ENCODE measurements around the gene YY1. TPM values are rescaled to one million over a fixed set of nuclear protein-coding genes. Genes with fewer than 3 reads are reported as not detected.
A peak's percentile ranks its signal among the peaks of the same experiment; 100 is the strongest.
"Not testable (repeated sequence)": the region's sequence is repeated elsewhere in the genome, so short reads cannot be mapped to it uniquely, and the experiment has no call there.

The YY1 gene
- total RNA-seq, 1 donor from 2014 or later = 46.0 TPM

DNA sequence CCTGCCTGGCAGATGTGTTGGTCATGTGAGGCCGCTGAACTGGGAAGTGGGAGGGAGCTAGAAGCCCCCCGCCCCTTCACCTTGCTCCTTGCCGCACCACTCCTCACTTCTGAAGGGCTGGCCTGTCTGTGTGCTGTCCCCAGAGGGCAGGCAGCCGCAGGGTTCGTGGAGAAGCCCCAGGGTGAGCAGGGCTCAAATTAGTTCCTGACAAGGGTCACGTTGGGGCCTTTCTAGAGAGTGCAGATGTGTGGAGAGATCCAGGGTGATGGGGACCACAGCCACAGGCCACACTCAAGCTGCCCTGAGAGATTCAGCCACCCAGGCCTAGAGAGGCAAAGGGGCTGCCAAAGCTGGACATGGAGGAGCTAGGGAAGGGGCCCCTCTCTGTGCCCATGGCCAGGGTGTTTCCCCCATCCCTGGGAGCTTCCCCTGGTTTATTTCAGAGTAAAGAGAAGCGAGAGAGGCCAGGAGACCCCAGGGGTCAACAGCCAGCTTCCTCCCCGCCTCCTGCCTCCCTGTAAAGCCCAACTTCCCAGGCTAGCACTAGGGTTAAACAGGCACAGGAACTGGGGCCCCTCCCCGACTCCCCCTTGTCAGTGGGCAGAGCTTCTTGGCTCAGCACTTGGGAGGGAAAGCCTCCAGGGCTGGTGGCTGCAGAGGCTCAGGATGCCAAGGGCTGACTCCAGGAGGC is 51.1 kb downstream of the YY1 start:
- no peak for ATAC-seq
- intact Hi-C loops (cut with DNase I) = loop anchor here (5.0 kb wide), 1 partner anchor 87 kb away; the partner anchor contains the start of gene WDR25
- DNase-seq (ENCODE audit: missing footprints) = no peak

DNA sequence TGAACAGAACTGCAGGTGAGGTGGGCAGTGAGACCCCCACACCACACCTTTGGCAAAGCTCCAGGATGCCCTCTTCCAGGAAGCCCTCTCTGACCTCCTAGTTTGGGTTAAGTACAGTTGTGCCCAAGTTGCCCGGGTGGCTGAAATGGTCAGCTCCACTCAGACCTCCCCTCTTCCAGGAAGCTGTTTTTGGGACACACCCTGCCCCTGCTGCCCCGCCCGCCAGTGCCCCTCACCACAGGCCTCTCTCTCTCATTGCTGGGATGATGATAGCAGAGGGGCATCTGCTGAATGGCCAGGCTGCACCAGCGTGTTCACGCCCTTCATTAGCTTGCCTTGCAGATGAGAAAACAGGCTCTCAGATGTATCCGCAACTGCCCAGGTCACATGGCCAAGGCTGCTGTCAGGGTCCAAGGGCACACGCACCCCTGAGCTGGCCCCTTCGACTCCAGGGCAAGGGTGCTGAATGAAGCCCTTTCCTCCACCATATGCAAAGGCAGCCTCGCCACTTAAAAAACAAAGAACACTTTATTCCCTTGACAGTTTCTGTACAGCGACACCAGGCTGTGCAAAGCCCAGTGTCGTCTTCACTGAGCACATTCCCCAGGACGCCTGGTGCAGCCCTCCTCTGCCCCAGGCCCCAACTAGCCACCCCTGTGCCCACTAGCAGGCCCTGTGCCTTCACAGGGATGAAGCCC is 51.8 kb downstream of the YY1 start:
- ATAC-seq = no peak
- DNase-seq (ENCODE audit: missing footprints) = no peak
- intact Hi-C loops (cut with DNase I) = no loop called here

DNA sequence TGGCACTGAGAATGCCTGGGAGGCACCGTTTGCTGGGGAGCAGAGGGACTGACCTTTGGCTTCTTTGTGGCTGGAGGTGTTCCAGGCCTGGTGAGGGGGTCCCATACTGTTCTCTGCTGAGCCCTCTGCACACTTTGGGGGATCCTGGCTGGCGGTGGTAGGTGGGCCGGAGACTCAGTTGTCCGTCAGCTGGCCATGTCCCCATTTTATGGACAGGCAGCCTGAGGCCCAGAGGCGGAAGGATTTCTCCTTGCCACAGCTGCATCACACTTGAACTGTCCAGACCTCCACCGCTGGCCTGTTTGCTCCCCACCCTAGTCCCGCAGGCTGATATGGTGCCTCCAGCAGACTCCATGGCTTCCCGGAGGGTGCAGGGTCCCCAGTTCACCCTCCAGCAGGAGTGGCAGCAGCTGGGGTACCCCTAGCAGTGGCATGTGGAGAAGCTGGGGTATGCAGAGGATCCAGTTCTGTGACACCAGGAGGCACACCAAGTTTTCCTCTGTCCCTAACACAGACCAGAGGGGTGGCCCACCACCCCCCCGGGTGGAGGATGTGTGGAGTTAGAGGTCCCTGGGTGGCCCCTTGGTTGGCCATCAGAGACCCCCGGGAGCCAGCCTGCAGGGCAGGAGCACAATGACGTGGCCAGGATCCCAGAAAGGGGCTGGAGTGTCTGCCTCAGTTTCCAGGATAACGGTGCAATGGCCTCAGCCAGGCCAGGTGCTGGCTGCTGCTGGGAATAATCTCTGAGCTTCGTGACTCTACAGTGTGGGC is 52.5 kb downstream of the YY1 start:
- intact Hi-C loops (cut with DNase I) = no loop called here
- DNase-seq (ENCODE audit: missing footprints) = no peak

DNA sequence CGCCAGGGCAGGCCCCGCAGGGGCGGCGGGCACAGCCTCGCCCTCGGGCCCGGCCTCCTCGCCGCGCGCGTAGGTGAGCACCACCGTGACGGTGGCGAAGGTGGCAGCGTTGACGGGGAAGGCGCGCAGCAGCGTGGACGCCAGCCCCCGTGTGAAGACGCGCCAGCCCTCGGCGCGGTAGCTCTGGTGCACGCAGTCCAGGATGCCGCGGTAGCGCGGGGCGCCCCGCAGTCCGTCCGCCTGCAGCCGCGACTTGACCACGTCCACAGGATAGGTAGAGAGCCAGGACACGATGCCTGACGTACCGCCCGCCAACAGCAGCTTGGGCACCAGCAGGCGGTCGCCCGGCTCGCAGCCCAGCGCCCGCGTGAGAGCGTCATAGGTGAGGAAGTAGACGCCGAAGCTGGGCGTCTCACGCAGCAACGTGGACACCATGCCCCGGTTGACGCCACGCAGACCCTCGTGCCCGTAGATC is 53.4 kb downstream of the YY1 start:
- no peak for ATAC-seq
- intact Hi-C loops (cut with DNase I) = no loop called here
- no peak for DNase-seq (ENCODE audit: missing footprints)

More for the DNA sequence above, 52.5 kb downstream of the YY1 start:
- ATAC-seq = no peak

DNA sequence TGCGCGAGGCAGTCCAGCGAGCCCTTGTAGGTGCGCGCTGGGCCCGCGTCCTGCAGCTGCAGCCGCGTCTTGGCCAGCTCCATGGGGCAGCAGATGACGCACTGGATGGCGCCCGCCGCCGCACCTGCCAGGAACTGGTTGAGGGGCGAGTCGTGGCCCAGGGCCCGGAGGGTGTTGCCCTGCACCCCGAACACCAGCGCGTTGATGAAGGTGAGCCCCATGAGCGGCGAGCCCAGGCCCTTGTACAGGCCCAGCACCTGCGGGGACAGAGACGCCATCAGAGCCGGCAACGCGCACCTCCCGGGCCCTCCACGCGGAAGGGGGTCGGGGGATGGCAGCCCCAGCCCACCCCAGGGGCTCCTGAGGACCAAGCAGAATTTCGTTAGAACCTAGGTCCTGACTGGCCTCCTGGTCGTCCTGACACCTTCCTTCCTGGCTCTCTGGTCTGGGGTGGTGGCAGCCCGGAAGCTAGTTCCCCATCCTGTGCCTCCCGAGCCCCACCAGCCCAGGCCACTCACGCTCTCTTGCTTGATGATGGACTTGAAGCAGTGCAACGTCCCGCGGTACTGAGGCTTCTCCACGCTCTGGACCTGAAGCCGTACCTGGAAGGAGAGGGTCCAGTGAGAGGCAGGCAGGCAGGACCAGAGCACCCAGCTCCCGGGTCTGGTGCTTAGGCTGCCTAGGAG is 54.0 kb downstream of the YY1 start:
- intact Hi-C loops (cut with DNase I) = no loop called here
- ATAC-seq (no peak), DNase-seq (ENCODE audit: missing footprints) (no peak)

DNA sequence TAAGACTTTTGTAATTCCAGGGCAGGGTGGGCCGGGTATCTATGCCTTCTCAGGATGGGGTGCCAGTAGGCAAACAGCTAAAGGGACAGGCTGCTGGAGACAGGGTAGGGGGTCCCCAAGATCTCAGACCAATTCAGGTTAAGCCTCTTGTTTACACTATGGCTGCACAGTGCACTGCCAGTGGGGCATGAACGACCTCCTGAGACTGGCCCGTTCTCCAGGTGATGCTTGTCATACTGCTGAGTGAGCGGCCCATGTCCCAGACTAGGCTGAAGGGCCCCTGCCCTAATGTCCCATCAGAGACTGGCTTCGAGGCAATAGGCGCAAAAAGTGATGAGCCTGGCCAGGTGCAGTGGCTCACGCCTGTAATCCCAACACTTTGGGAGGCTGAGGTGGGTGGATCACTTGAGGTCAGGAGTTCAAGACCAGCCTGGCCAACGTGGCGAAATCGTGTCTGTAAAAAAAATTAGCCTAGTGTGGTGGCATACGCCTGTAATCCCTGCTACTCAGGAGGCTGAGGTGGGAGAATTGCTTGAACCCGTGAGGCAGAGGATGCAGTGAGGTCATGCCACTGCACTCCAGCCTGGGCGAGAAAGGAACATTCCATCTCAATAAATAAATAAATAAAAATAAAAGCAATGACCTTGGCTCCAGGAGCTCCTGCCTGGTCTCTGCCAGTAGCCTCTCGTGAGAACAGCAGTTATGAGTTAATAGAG is 54.7 kb downstream of the YY1 start:
- no peak for ATAC-seq
- DNase-seq (ENCODE audit: missing footprints) = no peak
- intact Hi-C loops (cut with DNase I) = no loop called here

DNA sequence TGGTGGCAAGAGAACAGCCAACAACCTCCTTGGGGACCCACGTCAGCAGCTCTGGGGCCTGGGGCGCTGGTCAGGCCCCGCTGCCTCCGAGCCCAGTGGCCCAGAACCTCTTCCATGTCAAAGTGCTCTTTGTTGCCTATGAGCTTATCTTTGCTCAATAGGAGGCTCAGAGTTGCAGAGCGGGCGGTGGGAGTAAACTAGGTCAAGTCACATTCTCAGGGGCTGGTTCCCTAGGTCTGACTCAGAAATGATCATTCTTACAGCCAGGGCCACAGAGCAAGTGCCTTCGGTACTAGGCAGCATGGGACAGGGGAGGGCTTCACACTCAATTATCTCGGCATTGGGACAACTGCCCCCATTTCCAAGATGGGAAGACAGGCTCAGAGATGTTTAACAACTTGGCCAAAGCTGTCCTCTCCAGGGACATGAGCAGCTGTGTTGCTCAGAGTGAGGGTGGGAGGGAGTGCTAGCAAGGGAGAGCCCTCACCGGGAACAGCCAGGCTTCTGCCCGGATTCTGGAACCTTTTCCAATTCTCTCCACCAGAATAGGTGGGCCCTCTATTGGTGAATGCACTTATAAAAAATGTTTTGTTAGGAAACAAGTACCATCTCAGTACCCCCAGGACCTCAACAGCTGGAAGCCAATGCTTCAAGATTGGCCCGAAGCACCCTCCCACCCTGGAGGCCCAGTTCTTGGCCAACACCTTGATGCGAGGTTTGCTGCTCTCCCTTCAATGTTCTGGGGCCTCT is 55.4 kb downstream of the YY1 start:
- intact Hi-C loops (cut with DNase I) = no loop called here
- ATAC-seq (peak; percentile 76), DNase-seq (ENCODE audit: missing footprints) (no peak)

DNA sequence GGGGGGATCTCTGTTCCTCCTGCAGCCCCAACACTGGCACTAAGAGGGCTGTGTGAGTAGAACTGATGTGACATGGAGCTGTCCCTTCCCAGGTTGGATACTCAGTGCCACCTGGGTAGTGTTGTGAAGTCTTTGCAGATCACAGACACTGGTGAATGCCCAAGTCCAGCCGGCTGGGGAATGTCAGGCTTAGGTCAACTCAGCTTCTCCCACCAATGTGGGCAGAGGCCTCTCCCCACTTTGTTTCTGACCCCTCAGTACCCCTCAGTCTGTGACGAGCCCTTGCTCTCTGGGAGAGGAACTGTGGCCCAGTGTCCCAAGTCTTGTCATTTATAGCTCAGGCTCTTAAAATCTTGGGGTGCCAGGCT is 56.0 kb downstream of the YY1 start:
- no peak for ATAC-seq

DNA sequence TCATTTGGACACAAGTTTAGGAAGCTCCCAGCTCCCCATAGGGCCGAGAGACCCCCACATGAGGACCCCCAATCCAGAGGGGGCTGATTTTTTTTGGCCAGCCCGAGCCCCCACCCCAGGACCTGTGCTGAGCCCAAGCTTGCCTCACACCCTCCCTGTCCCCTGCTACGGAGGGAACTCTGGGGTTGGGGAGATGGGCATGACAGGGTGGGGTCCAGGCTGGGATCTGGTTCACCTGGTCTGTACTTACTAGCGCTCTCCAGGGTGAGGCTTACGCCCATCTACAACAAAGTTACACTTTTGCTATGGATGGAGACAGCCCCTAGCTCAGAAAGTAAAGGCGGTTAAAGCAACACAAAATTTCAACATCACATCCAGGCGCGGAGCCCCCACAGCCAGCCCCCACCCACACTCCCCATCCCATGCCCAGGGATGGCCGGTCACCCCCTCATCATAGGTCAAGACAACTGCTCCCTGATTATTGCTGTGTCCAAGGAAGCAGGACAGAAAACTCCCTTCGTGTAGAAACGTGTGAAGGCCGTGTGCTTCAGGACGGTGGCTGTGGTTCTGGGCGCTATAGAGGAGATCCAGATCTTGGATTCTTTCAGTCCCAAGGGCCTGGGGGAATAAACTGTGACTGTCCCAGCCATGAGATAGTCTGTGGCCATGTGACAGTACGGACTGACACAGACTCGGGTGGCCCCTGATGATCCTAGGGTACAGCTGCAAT is 56.6 kb downstream of the YY1 start:
- ATAC-seq (no peak), DNase-seq (ENCODE audit: missing footprints) (no peak)
- intact Hi-C loops (cut with DNase I) = no loop called here

More for the DNA sequence above, 56.0 kb downstream of the YY1 start:
- intact Hi-C loops (cut with DNase I) = no loop called here
- DNase-seq (ENCODE audit: missing footprints) = no peak

DNA sequence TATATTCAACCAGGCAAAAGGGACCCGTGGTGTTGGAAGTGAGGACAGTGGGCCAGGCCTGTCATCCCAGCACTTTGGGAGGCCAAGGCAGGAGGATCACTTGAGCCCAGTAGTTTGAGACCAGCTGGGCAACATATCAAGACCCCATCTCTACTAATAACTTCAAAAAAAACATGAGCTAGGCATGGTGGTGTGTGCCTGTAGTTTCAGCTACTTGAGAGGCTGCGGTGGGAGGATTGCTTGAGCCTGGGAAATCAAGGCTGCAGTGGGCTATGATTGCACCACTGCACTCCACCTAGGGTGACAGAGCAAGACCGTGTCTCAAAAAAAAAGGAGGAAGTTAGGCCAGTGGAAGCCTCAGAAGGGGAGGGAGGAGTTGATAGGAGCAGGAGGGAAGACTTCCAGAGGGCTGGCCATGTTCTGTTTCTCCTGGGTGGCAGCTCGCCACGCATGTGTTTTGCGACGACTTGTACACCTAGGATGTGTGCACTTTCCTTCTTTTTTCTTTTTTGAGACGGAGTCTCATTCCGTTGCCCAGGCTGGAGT is 57.2 kb downstream of the YY1 start:
- intact Hi-C loops (cut with DNase I) = no loop called here
- ATAC-seq (no peak), DNase-seq (ENCODE audit: missing footprints) (no peak)

DNA sequence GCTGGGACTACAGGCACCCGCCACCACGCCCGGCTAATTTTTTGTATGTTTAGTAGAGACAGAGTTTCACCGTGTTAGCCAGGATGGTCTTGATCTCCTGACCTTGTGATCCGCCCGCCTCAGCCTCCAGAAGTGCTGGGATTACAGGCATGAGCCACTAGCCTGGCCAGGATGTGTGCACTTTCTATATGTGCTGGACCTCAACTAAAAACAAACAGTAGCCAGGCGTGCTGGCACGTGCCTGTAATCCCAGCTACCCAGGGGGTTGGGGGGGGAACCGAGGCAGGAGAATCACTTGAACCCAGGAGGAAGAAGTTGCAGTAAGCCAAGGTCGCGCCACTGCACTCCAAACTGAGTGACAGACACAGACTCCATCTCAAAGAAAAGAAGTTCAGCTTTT is 57.8 kb downstream of the YY1 start:
- DNase-seq (ENCODE audit: missing footprints); ATAC-seq; intact Hi-C loops (cut with DNase I): not testable (repeated sequence)

DNA sequence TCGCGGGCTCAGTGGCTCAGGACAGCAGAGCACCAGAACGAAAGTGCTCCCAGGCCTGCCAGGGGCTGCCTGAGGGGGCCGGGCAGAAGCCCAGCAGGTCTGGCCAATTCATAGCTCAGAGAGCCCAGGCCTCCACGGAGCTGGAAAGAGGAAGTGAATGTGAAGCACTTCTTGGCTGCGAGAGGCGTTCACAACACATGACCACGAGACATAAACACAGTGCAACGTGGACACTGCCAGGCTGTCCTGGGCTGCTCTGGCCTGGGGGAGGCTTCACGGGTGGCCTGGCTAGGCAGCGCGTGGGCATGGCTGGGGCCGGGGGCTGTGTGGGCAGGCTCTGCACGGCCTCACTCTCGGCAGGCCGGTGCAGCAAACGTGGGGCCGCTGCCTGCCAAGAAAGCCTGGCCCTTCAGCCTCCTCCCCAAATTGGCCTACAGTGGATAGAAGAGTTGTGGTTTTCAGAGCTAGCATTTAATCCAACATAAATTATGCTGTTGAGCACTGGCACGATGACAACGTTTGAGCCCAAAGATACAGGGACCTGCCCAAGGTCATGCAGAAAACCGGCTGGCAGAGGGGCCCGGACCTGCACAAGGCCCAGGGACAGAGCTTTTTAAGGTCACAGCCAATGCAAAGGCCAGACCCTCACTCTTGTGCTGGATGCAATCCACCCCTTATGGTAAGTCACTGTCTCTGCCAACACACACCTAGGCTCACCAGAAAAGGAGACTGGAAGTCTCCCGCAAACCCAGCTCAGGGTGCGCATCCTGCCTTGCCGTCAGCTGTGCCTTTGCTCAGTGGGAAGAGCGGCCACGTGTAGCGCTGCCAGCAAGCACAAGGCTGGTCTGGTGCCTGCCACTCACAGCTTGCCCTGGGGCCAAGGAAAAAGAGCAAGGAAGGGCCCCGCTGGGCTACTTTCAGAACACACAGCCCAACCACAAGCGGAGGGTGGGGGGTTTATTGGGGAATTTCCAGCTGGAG is 58.7 kb downstream of the YY1 start:
- ATAC-seq (peak; percentile 86), DNase-seq (ENCODE audit: missing footprints) (peak; percentile 89)
- intact Hi-C loops (cut with DNase I) = no loop called here

DNA sequence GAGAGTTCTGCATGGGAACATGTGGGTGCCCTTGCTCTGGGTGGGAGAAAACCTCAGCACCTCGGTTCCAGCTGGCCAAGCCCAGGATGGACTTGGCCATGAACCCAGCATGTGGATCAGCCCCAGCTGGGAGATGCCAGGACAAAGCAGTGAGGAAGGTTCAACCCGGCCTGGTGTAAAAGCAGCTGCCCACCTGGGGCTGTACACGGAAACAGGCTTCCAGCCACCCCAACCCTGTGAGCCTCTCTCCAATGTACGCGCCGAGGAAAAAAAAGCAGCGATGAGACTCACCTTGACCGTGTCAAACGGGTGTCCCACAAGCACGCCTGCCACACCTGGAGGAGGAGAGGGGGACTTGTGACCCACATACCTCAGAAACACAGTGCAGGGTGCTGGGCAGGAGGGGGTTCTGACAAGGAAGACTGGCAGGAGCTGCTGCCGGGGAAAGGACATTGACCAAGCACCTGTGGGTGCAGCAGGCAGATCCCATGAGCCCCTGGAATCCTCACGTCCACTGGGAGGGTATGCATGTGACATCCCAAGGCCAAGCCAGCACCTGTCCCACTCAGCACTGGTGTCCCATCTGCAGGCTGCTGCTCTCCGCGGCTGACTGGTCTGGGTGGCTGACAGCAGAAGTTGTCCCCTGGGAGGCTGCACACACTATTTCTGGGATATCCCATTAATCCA is 59.8 kb downstream of the YY1 start:
- ATAC-seq (no peak), DNase-seq (ENCODE audit: missing footprints) (no peak)
- intact Hi-C loops (cut with DNase I) = no loop called here

DNA sequence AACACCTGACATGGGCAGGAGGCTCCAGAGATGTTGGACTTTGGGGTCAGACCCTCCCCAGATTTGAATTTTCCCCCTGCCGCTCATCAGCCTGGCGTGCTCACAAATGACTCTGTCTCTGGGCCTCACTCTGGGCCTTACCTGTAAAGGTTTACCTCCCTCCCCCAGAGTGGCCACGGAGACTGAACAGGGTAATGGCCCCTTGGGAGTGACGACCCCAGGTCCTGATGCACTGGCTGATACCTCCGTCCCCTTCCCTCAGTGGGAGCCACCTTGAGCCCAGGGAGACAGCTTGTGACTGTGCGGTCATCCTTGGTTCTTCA is 60.3 kb downstream of the YY1 start:
- ATAC-seq = no peak
- no peak for DNase-seq (ENCODE audit: missing footprints)
- intact Hi-C loops (cut with DNase I) = no loop called here

DNA sequence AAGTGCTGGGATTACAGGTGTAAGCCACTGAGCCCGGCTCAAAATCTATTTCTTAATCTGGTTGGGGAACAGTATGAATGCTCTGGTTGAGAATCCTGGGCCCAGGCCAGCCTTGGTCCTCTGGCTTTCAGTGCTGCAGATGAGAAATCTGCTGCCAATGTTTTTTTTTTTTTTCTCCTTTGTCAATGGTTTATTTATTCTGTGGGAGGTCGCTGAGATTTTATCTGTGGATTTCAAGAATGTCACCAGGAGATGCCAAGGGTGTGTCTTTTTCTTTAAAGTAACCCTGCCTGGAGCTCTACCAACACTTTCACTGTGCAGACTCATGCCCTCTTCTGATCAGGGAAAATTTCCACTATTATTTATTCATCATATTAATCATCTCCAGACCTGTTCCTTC is 63.7 kb downstream of the YY1 start:
- intact Hi-C loops (cut with DNase I) = no loop called here
- ATAC-seq (no peak), DNase-seq (ENCODE audit: missing footprints) (peak; percentile 59)

All from Right ventricle myocardium inferior (tissue), 1 donor.